HepG2 (cell line): ENCODE results near the gene VWA7. TPM values are rescaled to one million over a fixed set of nuclear protein-coding genes. Genes with fewer than 3 reads are reported as not detected.
A peak's percentile ranks its signal among the peaks of the same experiment; 100 is the strongest.

Experiments used
- ATF1 ChIP-seq: IDR thresholded peaks from 2 replicates; pipeline ENCODE4 v1.6.1; 2016; ENCODE audit warnings: mild to moderate bottlenecking, control low read depth
- FOXK2 ChIP-seq: fragments of 450-650 bp; IDR thresholded peaks from 2 replicates; pipeline ENCODE4 v1.6.1; 2016
- HNRNPLL ChIP-seq: fragments of 200-400 bp; formaldehyde crosslinking; IDR thresholded peaks from 2 replicates; pipeline ENCODE4 v1.6.1; 2017; ENCODE audit warnings: mild to moderate bottlenecking, low read depth, low read length; ENCODE audit not compliant: poor library complexity, severe bottlenecking
- JUN ChIP-seq: sonication (generic); formaldehyde crosslinking; IDR thresholded peaks from 2 replicates; pipeline ENCODE4 v1.4.0; 2020; ENCODE audit warnings: mild to moderate bottlenecking, missing genetic modification reagents
- KAT2B ChIP-seq: fragments of 150-350 bp; IDR thresholded peaks from 2 replicates; pipeline ENCODE4 v1.6.1; 2014; ENCODE audit warnings: low read depth, low read length, borderline replicate concordance
- NBN ChIP-seq: fragments of 450-650 bp; conservative IDR thresholded peaks from 2 replicates; pipeline ENCODE4 v1.6.1; 2017
- NFE2 ChIP-seq: sonication (generic); formaldehyde crosslinking; IDR thresholded peaks from 2 replicates; pipeline ENCODE4 v1.4.0; 2020; ENCODE audit warnings: missing genetic modification reagents
- PHF8 ChIP-seq: sonication (generic); formaldehyde crosslinking; IDR thresholded peaks from 2 replicates; pipeline ENCODE4 v1.5.0; 2020; ENCODE audit warnings: missing genetic modification reagents
- PPARG ChIP-seq: conservative IDR thresholded peaks from 2 replicates; pipeline ENCODE4 v1.6.1; 2016; ENCODE audit warnings: missing biosample characterization, missing genetic modification reagents
- SETDB1 ChIP-seq: sonication (generic); formaldehyde crosslinking; IDR thresholded peaks from 2 replicates; pipeline ENCODE4 v1.5.1; 2020; ENCODE audit warnings: missing genetic modification reagents, mild to moderate bottlenecking, borderline replicate concordance
- SRY ChIP-seq: sonication (generic); formaldehyde crosslinking; IDR thresholded peaks from 2 replicates; pipeline ENCODE4 v1.8.0; 2022; ENCODE audit warnings: mild to moderate bottlenecking, missing genetic modification reagents
- STAT5B ChIP-seq: sonication (generic); formaldehyde crosslinking; IDR thresholded peaks from 2 replicates; pipeline ENCODE4 v1.4.0; 2020; ENCODE audit warnings: missing genetic modification reagents
- TMF1 ChIP-seq: sonication (generic); formaldehyde crosslinking; IDR thresholded peaks from 2 replicates; pipeline ENCODE4 v1.8.1; 2022; ENCODE audit warnings: low read depth, missing genetic modification reagents
- XRCC5 ChIP-seq: fragments of 200-400 bp; formaldehyde crosslinking; optimal IDR thresholded peaks from 2 replicates; pipeline ENCODE3; 2017; ENCODE audit warnings: mild to moderate bottlenecking, low read length
- ZBTB3 ChIP-seq: sonication (generic); formaldehyde crosslinking; IDR thresholded peaks from 2 replicates; pipeline ENCODE4 v1.4.0; 2020; ENCODE audit warnings: low read depth, mild to moderate bottlenecking, moderate library complexity, missing genetic modification reagents, borderline replicate concordance
- ZFP37 ChIP-seq: sonication (generic); formaldehyde crosslinking; IDR thresholded peaks from 2 replicates; pipeline ENCODE4 v1.4.0; 2020; ENCODE audit warnings: missing genetic modification reagents, borderline replicate concordance
- ZNF224 ChIP-seq: sonication (generic); formaldehyde crosslinking; IDR thresholded peaks from 2 replicates; pipeline ENCODE4 v1.5.0; 2020; ENCODE audit warnings: mild to moderate bottlenecking, missing genetic modification reagents
- ZNF605 ChIP-seq: sonication (generic); formaldehyde crosslinking; IDR thresholded peaks from 2 replicates; pipeline ENCODE4 v1.8.0; 2022; ENCODE audit warnings: mild to moderate bottlenecking, missing genetic modification reagents
- ZNF678 ChIP-seq: sonication (generic); formaldehyde crosslinking; IDR thresholded peaks from 2 replicates; pipeline ENCODE4 v1.4.0; 2020; ENCODE audit warnings: mild to moderate bottlenecking, missing genetic modification reagents
- ZNF878 ChIP-seq: sonication (generic); formaldehyde crosslinking; IDR thresholded peaks from 2 replicates; pipeline ENCODE4 v1.8.1; 2023; ENCODE audit warnings: mild to moderate bottlenecking, missing genetic modification reagents, moderate library complexity
- polyA plus RNA-seq, 8 experiments: library from polyadenylated mRNA; depleted of rRNA in 3 of 8; stranded (reverse) in 7 of 8; unstranded in 1 of 8; fragments of >200 nt; fragmentation: Illumina TruSeq in 4 of 8; extraction: Trizol in 4 of 8; gene quantifications; 2 replicates each; pipeline versions ENCODE4 v1.2.1 to v1.2.3, GENCODE V29; 2011 to 2016; ENCODE audit warnings: low read depth in 4 of 8, missing spikeins in 1 of 8, mixed read lengths in 1 of 8; ENCODE audit not compliant: insufficient read depth in 1 of 8
- total RNA-seq, 5 experiments: library from RNA; depleted of rRNA; stranded (reverse); fragments of >200 nt; fragmentation: Illumina TruSeq; extraction: Trizol; gene quantifications; 2 replicates each; pipeline ENCODE4 v1.2.3, GENCODE V29; 2016; ENCODE audit warnings: low read depth in 1 of 5
- TF ChIP-seq, protein P1 (sequence below): sonication (generic); formaldehyde crosslinking; conservative IDR thresholded peaks from 2 replicates; pipeline ENCODE4 v1.8.1; 2023; ENCODE audit warnings: missing genetic modification reagents
- TF ChIP-seq, protein P2 (sequence below): IDR thresholded peaks from 2 replicates; pipeline ENCODE4 v1.6.1; 2016; ENCODE audit warnings: missing compliant biosample characterization, missing genetic modification reagents, borderline replicate concordance
- TF ChIP-seq, protein P3 (sequence below): sonication (generic); formaldehyde crosslinking; IDR thresholded peaks from 2 replicates; pipeline ENCODE4 v1.8.1; 2022; ENCODE audit warnings: mild to moderate bottlenecking, missing genetic modification reagents
- TF ChIP-seq, protein P4 (sequence below): sonication (generic); formaldehyde crosslinking; conservative IDR thresholded peaks from 2 replicates; pipeline ENCODE4 v1.4.0; 2020; ENCODE audit warnings: mild to moderate bottlenecking, missing genetic modification reagents, moderate library complexity

Gene VWA7
- total and polyA plus RNA-seq, 2 of the 13 experiments (the other 11 are each of a cell fraction or from before 2014, with no cell fraction given): 0.86 to 3.3 TPM

DNA sequence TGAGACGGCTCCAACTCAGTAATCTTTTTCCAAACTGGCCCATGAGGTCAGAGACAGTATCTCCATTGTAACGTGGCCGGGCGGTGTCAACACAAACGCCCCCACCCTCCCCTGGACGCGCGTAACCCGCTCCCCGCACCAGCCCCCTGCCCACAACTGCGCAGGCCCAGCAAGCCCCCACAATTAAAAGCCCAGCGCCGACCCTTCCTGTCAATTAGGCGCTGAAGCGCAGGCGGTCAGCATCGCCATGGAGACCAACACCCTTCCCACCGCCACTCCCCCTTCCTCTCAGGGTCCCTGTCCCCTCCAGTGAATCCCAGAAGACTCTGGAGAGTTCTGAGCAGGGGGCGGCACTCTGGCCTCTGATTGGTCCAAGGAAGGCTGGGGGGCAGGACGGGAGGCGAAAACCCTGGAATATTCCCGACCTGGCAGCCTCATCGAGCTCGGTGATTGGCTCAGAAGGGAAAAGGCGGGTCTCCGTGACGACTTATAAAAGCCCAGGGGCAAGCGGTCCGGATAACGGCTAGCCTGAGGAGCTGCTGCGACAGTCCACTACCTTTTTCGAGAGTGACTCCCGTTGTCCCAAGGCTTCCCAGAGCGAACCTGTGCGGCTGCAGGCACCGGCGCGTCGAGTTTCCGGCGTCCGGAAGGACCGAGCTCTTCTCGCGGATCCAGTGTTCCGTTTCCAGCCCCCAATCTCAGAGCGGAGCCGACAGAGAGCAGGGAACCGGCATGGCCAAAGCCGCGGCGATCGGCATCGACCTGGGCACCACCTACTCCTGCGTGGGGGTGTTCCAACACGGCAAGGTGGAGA, 38.1 kb upstream of the VWA7 start, which contains the start of the genes HSPA1A and HSPA1L (continued):
- TF ChIP-seq KAT2B (no peak), ZNF878 (CRISPR knock-in tag) (no peak), STAT5B (CRISPR knock-in tag) (0 out of 2 replicates have a peak, but pooled peaks have one; percentile 42), ZFP37 (CRISPR knock-in tag) (no peak), NBN (no peak), SRY (CRISPR knock-in tag) (peak; percentile 67; the same call in 1 of the 2 replicates), XRCC5 (no peak), ZBTB3 (CRISPR knock-in tag) (no peak), ZNF224 (CRISPR knock-in tag) (no peak), NFE2 (no peak), JUN (CRISPR knock-in tag) (no peak), ZNF605 (CRISPR knock-in tag) (peak; percentile 54; the same call in 1 of the 2 replicates), PHF8 (peak; percentile 48), HNRNPLL (peak; percentile 11), PPARG (0 out of 2 replicates have a peak, but pooled peaks have one; percentile 40), FOXK2 (no peak), ATF1 (CRISPR knock-in tag) (no peak), SETDB1 (CRISPR knock-in tag) (no peak), TMF1 (no peak), ZNF678 (CRISPR knock-in tag) (no peak)
- TF ChIP-seq, protein P1, sequence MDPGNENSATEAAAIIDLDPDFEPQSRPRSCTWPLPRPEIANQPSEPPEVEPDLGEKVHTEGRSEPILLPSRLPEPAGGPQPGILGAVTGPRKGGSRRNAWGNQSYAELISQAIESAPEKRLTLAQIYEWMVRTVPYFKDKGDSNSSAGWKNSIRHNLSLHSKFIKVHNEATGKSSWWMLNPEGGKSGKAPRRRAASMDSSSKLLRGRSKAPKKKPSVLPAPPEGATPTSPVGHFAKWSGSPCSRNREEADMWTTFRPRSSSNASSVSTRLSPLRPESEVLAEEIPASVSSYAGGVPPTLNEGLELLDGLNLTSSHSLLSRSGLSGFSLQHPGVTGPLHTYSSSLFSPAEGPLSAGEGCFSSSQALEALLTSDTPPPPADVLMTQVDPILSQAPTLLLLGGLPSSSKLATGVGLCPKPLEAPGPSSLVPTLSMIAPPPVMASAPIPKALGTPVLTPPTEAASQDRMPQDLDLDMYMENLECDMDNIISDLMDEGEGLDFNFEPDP (CRISPR knock-in tag): no peak
- TF ChIP-seq, protein P2, sequence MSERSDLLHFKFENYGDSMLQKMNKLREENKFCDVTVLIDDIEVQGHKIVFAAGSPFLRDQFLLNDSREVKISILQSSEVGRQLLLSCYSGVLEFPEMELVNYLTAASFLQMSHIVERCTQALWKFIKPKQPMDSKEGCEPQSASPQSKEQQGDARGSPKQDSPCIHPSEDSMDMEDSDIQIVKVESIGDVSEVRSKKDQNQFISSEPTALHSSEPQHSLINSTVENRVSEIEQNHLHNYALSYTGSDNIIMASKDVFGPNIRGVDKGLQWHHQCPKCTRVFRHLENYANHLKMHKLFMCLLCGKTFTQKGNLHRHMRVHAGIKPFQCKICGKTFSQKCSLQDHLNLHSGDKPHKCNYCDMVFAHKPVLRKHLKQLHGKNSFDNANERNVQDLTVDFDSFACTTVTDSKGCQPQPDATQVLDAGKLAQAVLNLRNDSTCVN: peak; percentile 22; the same call in 1 of the 2 replicates
- TF ChIP-seq, protein P3, sequence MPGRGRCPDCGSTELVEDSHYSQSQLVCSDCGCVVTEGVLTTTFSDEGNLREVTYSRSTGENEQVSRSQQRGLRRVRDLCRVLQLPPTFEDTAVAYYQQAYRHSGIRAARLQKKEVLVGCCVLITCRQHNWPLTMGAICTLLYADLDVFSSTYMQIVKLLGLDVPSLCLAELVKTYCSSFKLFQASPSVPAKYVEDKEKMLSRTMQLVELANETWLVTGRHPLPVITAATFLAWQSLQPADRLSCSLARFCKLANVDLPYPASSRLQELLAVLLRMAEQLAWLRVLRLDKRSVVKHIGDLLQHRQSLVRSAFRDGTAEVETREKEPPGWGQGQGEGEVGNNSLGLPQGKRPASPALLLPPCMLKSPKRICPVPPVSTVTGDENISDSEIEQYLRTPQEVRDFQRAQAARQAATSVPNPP (CRISPR knock-in tag): no peak
- TF ChIP-seq, protein P4, sequence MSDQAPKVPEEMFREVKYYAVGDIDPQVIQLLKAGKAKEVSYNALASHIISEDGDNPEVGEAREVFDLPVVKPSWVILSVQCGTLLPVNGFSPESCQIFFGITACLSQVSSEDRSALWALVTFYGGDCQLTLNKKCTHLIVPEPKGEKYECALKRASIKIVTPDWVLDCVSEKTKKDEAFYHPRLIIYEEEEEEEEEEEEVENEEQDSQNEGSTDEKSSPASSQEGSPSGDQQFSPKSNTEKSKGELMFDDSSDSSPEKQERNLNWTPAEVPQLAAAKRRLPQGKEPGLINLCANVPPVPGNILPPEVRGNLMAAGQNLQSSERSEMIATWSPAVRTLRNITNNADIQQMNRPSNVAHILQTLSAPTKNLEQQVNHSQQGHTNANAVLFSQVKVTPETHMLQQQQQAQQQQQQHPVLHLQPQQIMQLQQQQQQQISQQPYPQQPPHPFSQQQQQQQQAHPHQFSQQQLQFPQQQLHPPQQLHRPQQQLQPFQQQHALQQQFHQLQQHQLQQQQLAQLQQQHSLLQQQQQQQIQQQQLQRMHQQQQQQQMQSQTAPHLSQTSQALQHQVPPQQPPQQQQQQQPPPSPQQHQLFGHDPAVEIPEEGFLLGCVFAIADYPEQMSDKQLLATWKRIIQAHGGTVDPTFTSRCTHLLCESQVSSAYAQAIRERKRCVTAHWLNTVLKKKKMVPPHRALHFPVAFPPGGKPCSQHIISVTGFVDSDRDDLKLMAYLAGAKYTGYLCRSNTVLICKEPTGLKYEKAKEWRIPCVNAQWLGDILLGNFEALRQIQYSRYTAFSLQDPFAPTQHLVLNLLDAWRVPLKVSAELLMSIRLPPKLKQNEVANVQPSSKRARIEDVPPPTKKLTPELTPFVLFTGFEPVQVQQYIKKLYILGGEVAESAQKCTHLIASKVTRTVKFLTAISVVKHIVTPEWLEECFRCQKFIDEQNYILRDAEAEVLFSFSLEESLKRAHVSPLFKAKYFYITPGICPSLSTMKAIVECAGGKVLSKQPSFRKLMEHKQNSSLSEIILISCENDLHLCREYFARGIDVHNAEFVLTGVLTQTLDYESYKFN (CRISPR knock-in tag): no peak
